IPS-18a (cell line): ENCODE measurements around the gene SELENOS.

Experiments
- H3K27ac ChIP-seq: one replicate; pipeline ENCODE4 v1.5.1; 2013; ENCODE audit warnings: low read length
- H3K27me3 ChIP-seq: one replicate; pipeline ENCODE4 v1.6.1; 2013; ENCODE audit warnings: mild to moderate bottlenecking, low read length; ENCODE audit not compliant: control insufficient read depth, insufficient read depth
- H3K36me3 ChIP-seq: one replicate; pipeline ENCODE4 v1.6.1; 2013; ENCODE audit warnings: low read depth, low read length; ENCODE audit not compliant: control insufficient read depth
- H3K4me1 ChIP-seq: one replicate; pipeline ENCODE4 v1.6.1; 2013; ENCODE audit warnings: low read depth, low read length; ENCODE audit not compliant: control insufficient read depth
- H3K4me3 ChIP-seq: one replicate; pipeline ENCODE4 v1.5.1; 2013; ENCODE audit warnings: low read length
- H3K9ac ChIP-seq: one replicate; pipeline ENCODE4 v1.6.1; 2013; ENCODE audit warnings: mild to moderate bottlenecking, low read length, moderate library complexity
- H3K9me3 ChIP-seq: one replicate; pipeline ENCODE4 v1.6.1; 2013; ENCODE audit warnings: low read depth, low read length; ENCODE audit not compliant: control insufficient read depth

The SELENOS gene

DNA sequence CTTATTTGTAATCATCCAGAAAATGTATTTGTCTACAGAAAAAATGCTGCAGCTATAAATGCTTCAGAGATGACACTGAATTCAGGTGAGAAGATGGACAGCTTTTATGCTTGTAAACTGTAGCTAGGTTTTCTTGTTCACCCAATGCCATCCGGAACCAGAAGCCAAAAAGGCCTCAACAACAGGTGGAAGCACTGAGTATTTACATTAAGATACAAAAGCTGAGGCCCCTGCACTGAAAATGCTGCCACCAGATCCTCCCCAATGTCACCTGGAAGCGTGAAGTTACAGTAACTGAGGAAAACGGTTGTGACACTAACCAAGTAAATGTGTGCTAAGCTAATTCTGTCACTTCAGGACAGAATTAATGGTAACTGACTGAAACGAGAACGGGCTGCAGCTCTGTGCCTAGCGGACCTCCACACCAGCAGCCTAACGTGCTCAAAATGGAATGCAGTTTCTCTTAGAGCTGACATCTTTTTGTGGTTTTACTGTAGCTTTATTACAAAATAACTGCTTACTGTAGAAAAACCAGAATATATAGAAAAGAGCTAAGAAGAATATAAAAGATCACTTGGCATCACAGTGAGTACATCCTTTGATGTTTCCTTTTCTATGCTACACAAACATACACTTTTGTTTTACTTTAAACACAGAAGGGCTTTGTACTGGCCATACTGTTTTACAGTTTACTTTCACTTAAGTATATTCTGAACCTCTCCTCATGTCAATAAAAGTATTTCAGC is 33.1 kb downstream of the SELENOS start:
- no peak overlapping the region for H3K4me3 ChIP-seq
- H3K9ac ChIP-seq, result no peak overlapping the region
- H3K36me3 ChIP-seq, result no peaks in the 10 kb centered on the region
- H3K27ac ChIP-seq, result no peak overlapping the region
- H3K4me1 ChIP-seq, result peaks cover 32% of the 10 kb centered on the region
- H3K27me3 ChIP-seq, result no peaks in the 10 kb centered on the region
- no peaks in the 10 kb centered on the region for H3K9me3 ChIP-seq

DNA sequence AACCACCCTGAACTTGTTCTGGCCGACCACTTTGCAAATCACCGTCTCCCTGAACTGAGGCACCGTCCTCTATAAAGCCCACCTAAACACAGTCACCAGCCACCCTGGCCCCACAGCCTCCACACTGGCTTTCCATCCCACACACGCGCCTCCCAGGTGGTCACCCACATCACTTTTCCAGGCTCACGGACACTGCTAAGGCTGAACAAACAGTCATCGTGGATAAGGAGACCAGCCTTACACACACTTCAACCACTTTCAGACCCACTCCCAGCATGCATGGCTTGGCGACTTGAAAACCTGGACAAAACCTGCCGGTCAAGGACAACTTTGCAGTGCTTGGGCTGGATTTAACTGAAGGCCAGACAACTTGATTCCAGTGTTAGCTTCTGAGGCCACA is 33.9 kb downstream of the SELENOS start:
- Histone ChIP-seq H3K27ac (no peak overlapping the region), H3K27me3 (no peaks in the 10 kb centered on the region), H3K4me3 (no peak overlapping the region), H3K36me3 (no peaks in the 10 kb centered on the region), H3K9ac (no peak overlapping the region), H3K9me3 (no peaks in the 10 kb centered on the region), H3K4me1 (peaks cover 32% of the 10 kb centered on the region)

DNA sequence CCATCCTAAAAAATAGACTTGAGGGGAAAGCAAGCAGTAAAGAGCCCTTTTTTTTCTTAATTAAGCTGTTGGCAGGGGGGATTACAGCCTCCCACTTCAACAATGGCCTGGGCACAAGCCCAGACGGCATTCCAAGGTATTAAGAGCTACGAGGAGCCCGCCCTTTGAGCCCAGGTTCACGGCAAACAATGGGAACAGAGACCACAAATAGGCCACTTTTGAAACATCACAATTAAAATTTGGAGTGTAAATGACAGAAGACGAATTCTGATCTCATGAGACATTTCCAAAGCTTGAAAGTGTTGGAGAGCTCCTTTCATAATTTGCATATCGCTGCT is 34.3 kb downstream of the SELENOS start:
- H3K9me3 ChIP-seq, result no peaks in the 10 kb centered on the region
- no peak overlapping the region for H3K9ac ChIP-seq
- no peak overlapping the region for H3K27ac ChIP-seq
- H3K27me3 ChIP-seq, result no peaks in the 10 kb centered on the region
- H3K4me3 ChIP-seq, result no peak overlapping the region
- peaks cover 31% of the 10 kb centered on the region for H3K4me1 ChIP-seq
- no peaks in the 10 kb centered on the region for H3K36me3 ChIP-seq

DNA sequence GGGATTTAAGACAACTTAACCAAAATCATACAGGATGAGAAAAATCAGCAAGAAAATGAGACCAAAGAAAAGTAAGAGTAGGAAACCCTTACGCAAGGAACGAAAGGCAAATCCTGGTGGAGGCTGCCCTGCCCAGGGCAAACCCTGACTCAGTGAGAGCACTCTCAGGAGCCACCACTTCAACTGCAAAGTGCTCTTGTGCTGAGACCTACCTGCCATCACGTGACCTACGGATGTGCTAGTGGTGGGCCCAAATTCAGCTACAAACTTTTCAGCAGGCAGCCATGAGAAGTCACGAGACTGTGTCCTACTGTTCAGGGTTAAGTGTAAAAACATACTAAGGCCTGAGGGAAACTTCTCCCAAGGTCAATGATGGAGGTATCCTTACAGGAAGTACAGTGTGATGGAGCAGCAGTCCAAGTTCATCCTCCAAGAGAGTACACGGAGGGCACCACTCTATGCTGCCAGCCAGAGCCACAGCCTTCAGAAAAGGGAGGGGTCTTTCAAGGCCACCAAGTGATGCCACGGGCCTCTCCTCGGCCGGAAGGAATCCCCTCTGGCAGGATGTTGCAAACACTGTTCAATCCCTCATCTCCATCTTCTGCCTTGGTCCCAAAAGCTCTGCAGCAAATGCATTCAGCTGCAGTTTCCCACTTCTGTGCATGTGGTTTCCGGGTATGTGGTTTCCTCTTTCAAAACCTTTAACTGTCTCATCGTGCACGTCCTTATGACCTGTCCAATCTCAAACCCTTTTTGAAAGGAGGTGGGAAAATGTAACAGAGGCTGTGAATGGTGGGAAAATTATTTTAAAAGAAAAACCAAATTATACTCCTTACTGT is 34.9 kb downstream of the SELENOS start:
- no peaks in the 10 kb centered on the region for H3K9me3 ChIP-seq
- no peak overlapping the region for H3K27ac ChIP-seq
- H3K4me3 ChIP-seq, result no peak overlapping the region
- H3K9ac ChIP-seq, result no peak overlapping the region
- H3K36me3 ChIP-seq, result no peaks in the 10 kb centered on the region
- H3K4me1 ChIP-seq, result peaks cover 25% of the 10 kb centered on the region
- no peaks in the 10 kb centered on the region for H3K27me3 ChIP-seq

DNA sequence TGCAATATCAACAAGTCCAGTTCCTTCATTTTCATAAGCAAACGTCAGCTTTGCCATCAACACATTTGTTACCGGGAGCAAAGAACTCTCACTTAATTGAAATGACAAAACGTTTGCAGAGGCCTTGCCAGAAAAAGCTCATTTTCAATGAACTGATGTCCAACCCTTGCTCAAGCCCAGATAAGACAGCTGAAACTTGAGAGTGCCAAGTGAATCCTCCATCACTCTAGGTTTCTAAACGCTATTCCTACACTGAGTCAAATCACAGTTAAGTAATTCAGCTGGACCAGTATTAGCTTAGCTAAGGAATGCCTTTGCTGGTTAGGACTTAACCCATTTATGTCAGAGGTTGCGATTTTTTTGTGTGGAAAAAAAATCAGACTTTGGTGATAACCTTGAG is 36.9 kb downstream of the SELENOS start:
- H3K27ac ChIP-seq, result no peak overlapping the region
- no peaks in the 10 kb centered on the region for H3K27me3 ChIP-seq
- H3K4me1 ChIP-seq, result peaks cover 20% of the 10 kb centered on the region
- no peak overlapping the region for H3K9ac ChIP-seq
- no peak overlapping the region for H3K4me3 ChIP-seq
- no peaks in the 10 kb centered on the region for H3K9me3 ChIP-seq
- peaks cover 2% of the 10 kb centered on the region for H3K36me3 ChIP-seq

DNA sequence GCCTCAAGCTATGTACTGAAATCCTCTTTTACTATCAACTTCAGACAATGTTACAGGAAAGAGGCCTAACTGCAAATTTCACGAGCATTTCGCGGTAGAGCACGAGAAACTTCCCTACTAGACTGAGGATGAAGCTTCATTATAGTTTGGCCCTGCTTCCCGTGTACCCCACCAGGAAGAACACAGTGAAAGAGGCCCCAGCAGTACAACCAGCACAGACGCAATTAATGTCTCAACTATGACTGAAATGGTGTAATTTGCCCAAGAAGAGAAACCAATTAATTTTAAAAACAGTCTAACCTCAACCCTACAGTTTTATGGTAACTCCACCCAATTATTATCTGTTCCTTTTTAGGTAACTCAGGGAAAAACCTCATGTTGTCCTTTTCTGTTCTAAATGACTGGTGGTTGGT is 37.6 kb downstream of the SELENOS start:
- H3K27me3 ChIP-seq, result no peaks in the 10 kb centered on the region
- H3K9me3 ChIP-seq, result no peaks in the 10 kb centered on the region
- H3K4me1 ChIP-seq, result peaks cover 20% of the 10 kb centered on the region
- H3K4me3 ChIP-seq, result no peak overlapping the region
- H3K9ac ChIP-seq, result no peak overlapping the region
- no peak overlapping the region for H3K27ac ChIP-seq
- H3K36me3 ChIP-seq, result peaks cover 8% of the 10 kb centered on the region

DNA sequence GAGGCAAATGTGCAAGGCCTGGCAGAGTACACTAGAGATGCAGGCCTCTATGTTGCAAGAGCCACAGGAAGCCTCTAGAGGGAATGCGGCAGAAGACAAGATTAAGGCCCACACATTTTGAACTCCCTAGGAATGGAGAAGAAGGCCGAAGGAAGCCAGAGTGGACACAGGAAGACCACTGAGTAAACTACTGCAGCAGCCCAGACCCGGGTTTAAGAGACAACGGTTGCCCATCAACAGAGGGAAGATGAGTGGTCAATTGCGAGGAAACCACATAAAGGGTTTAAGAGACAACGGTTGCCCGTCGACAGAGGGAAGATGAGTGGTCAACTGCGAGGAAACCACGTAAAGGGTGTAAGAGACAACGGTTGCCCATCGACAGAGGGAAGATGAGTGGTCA is 40.0 kb downstream of the SELENOS start:
- Histone ChIP-seq H3K36me3 (peaks cover 21% of the 10 kb centered on the region), H3K27me3 (no peaks in the 10 kb centered on the region), H3K9ac (no peak overlapping the region), H3K27ac (no peak overlapping the region), H3K4me3 (no peak overlapping the region), H3K4me1 (peaks cover under 1% of the 10 kb centered on the region), H3K9me3 (no peaks in the 10 kb centered on the region)

DNA sequence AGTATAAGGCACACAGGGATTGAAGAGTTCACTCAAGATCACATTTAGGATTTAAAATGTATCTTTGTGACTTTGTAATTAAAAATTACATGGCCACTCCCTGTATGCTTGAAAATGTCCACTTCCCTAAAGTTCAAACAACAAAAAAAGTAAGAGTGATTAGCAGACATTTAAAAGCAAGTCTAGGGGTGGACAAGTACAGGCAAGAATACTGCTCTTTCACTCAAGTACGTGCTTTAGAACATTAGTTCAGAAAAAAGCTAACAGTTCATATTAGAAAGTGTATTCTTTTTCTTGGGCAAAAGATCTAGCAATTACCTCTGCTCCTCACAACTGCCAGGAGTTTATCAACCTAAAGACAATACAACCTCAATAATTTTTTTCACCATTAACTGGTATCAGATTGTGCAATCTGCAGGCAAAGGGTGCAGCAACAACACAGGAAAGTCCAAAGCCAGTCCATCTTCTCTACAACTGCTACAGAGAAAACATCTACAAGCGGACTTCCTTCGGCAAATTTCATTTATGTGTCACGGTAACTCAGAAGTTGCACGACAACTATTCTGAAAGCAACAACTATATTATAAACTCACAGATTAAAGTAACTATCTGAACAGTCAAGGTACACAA is 43.5 kb downstream of the SELENOS start:
- H3K36me3 ChIP-seq, result peaks cover 28% of the 10 kb centered on the region
- no peaks in the 10 kb centered on the region for H3K27me3 ChIP-seq
- H3K27ac ChIP-seq, result no peak overlapping the region
- H3K9ac ChIP-seq, result no peak overlapping the region
- H3K9me3 ChIP-seq, result no peaks in the 10 kb centered on the region
- H3K4me1 ChIP-seq, result no peaks in the 10 kb centered on the region
- H3K4me3 ChIP-seq, result no peak overlapping the region

DNA sequence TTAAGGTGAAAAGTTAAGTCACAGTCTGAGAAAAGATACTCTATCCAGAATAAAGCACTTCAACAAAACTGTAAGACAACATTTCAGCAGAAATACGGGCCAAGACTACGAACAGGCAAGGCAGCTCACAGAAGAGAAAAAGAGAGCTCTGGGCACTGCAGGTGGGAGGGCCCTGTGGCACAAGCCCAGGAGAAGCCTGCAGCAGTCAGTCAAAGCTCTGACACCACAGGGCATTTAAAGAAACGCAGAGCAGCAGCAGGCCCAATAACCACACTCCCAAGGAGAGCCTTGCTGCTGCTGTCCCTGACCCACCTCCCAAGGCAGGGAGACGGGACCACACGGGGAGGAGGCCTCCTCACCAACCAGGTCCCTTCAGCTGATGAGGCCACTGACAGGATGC is 44.6 kb downstream of the SELENOS start:
- Histone ChIP-seq H3K4me3 (no peak overlapping the region), H3K9ac (no peak overlapping the region), H3K27me3 (no peaks in the 10 kb centered on the region), H3K9me3 (no peaks in the 10 kb centered on the region), H3K4me1 (no peaks in the 10 kb centered on the region), H3K36me3 (peaks cover 28% of the 10 kb centered on the region), H3K27ac (no peak overlapping the region)

DNA sequence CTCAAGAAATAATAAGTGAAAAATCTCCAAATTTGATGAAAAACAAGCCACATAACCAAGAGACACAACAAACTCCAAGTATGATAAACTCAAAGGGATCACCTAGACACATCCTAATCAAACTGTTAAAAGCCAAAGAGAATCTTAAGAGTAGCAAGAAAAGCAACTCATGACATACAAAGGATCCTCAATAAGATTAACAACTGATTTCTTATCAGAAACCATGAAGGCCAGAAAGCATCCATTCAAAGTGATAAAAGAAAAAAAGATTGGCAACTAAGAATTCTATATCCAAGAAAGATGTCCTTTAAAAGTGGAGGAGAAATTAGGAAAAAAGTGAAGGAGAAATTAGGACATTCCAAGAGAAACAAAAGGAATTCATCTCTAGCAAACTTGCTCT is 49.0 kb downstream of the SELENOS start:
- no peaks in the 10 kb centered on the region for H3K27me3 ChIP-seq
- H3K4me1 ChIP-seq, result no peaks in the 10 kb centered on the region
- no peak overlapping the region for H3K27ac ChIP-seq
- H3K4me3 ChIP-seq, result no peak overlapping the region
- H3K9me3 ChIP-seq, result no peaks in the 10 kb centered on the region
- peaks cover 12% of the 10 kb centered on the region for H3K36me3 ChIP-seq
- no peak overlapping the region for H3K9ac ChIP-seq

DNA sequence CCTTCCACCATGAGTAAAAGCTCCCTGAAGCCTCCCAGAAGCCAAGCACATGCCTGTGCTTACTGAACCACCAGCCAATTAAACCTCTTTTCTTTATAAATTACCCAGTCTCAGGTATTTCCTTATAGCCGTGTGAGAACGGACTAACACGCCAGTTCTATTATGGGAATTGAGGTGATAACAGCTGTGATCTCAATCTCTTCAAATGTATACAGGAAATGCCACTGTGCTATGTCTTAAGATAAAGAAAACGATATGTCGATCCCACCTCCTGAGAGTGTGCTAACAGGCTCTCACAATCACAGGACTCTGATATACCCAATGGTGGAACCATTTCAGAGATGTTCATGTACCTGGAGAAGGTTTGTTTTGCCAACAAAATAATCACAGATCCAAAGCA is 51.6 kb downstream of the SELENOS start:
- Histone ChIP-seq H3K4me3 (no peak overlapping the region), H3K27ac (no peak overlapping the region), H3K9ac (no peak overlapping the region), H3K4me1 (no peaks in the 10 kb centered on the region), H3K36me3 (peaks cover 3% of the 10 kb centered on the region), H3K27me3 (no peaks in the 10 kb centered on the region), H3K9me3 (no peaks in the 10 kb centered on the region)
